ENCODE results near the gene PYGO1. TPM values are rescaled to one million over a fixed set of nuclear protein-coding genes. Genes with fewer than 3 reads are reported as not detected.

The PYGO1 gene
- polyA plus RNA-seq, 3 donors, result 13.5 to 16.0 (median 15.5) TPM

DNA sequence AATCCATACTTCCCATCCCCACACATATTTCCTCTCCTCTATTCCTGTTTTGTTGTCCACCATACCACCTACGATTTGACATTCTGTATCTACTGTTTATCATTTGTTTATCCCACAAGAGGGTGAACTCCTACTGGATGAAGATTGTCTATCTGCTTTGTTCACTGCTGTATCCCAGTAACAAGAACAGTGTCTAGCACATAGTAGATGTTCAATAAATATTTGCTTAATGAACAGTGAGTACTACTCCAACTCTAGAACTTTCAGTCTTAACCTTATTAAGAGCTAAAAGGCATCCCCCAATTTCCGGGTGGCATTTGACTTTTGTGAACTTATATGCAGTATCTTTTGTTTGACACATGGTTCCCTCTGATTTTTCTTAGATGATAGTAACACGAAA lies 1.3 kb downstream of the PYGO1 start:
- no peak for DNase-seq

DNA sequence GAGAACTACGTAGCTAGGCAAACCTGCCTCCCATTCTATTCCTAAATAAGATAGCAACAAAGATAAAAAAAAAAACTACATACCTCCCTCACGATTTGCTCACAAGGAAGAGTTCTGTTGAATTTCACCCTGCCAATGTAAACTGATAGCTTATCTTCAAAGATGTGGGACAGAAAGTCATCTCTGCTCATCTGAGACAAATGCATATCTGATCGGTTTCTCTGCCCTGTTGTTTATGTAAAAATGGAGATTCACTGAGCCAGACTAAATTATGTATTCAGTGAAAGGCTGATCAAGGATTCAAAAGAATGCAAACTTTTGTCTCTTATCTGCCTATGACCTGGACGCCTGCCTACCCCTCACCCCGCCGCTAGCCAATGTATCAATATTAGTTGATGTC lies 11.2 kb downstream of the PYGO1 start:
- DNase-seq, result no peak

- DNase-seq, result no peak
Measured at GRCh38 chr15:55574096-55574495, 14.0 kb downstream of the PYGO1 start.

GRCh38 chr15:55573224-55573623 lies 14.9 kb downstream of the PYGO1 start:
- DNase-seq, result no peak

DNA sequence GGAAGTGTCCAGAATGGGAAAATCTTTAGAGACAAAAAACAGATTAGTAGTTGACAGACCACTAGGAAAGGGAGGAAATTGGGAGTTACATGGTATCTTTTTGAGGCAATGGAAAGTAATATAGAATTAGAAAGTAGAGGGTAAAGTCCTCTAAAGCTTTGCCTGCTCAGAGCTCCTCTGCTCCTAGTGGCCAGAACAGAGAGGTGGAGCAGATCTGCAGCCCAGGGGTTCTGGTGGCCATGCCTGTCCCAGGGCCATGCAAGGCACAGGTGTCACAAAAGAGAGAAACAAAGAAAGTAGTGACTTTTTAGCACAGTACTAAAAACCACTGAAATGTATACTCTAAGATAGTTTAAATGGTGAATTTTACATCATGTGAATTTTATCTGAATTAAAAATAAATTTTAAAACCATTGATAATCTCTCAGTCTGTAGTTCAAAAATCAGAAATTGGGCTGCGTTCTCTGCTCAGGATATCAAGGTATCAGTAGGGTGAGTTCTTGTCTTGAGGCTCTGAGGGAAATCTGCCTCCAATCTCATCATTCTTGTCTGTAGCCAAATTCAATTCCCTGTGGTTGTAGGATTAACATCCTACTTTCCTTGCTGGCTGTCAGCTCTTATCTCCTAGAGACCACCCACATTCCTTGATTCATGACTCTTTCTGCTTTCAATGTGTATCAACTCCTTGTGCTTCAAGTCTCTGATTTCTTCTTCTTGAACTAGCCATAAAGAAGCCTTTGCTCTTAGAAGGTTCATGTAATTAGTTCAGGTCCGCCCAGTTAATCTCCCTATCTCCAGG lies 23.6 kb downstream of the PYGO1 start:
- DNase-seq, result no peak

- no peak for DNase-seq
Measured at GRCh38 chr15:55562601-55563000, 25.5 kb downstream of the PYGO1 start.

GRCh38 chr15:55555089-55555488 lies 33.1 kb downstream of the PYGO1 start:
- no peak for DNase-seq

DNA sequence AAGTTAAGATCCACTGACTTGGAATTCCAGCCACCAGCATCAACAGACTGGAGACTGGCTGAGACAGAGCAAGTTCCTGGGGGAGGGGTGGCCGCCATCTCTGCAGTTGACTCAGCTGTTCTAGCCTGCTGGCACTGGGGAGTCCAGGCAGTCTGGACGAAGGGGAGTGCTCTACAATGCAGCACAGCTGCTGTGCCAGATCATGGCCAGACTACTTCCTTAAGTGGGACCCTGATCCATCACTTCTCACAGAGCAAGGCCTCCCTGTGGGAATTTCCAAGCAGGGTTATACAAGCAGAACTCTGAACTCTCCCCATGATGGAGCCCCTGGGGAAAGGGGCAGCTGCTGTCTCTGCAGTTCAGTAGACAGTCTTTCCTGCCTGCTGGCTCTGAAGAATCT lies 35.2 kb downstream of the PYGO1 start:
- no peak for DNase-seq

DNA sequence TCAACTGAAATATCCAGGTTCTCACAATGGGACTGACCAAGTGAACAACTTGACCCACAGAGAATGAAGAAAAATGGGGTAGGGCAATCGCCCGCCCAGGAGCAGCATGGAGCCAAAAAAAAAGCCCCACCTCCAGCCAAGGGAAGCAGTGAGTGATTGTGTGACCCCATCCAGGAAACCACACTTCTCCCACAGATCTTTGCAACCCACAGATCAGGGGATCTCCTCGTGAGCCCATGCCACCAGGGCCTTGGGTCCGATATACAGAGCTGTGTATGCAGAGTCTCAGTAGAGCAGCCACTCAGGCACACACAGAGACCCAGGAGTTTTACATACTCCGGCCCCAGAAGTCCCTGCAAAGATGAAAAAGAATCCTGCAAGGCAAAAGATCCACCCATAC lies 35.7 kb downstream of the PYGO1 start:
- no peak for DNase-seq

GRCh38 chr15:55549305-55549704 lies 38.8 kb downstream of the PYGO1 start:
- DNase-seq, result no peak

DNA sequence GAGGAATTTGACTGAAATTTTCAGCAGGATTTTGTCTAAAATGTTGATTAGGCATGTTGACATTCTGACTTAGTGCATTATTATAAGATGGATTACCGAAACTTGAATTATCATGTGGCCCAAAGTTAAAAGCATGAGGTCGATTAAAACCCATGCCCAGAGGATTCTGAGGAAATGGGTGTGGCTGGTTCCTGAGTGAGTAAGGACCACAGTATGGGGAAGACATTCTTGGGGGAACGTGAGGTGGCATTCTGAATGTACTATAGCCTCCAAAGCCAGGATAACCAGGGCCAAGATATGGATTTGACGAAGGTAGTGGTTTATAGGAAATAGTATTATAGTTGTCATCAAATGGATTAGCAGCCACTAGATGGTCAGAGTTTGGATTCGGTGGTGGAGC lies 41.4 kb downstream of the PYGO1 start:
- no peak for DNase-seq

DNA sequence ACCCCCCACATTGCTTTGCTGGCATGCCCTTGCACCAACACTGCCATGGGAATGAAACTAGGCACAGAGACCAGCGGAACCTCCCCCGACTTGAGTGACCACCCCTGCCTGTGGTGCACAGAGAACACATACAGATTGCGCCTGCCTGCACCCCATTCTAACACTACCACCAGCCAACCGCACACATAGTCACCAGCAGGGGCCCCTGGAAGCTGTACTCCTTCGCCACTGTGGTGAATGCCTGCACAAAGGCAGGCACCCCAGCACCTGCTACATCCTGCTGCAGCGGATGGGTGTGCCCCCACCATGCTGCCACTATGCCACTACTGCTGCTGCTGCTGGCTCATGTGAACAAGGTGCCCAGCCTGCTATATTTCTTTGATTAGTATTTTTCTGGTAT lies 52.7 kb downstream of the PYGO1 start:
- no peak for DNase-seq

DNA sequence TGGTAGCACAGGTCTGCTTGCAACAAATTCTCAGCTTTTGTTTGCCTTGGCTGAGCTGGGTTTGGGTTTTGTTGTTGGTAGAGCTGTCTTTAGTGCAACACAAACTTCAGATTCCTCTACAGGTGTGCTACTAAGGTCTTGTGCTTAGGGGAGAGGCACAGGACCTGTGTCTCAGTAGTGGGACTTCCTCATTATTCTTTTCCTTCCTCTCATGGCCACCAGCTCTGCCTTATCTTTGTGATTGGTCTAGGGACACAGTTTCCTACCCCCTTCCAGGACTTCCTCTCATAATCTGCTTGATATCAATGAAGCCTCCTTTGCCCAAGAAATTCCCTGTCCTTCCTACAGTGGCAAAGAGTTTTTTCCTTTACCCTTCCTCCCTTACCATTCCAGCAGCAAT lies 55.2 kb downstream of the PYGO1 start:
- DNase-seq, result no peak

DNA sequence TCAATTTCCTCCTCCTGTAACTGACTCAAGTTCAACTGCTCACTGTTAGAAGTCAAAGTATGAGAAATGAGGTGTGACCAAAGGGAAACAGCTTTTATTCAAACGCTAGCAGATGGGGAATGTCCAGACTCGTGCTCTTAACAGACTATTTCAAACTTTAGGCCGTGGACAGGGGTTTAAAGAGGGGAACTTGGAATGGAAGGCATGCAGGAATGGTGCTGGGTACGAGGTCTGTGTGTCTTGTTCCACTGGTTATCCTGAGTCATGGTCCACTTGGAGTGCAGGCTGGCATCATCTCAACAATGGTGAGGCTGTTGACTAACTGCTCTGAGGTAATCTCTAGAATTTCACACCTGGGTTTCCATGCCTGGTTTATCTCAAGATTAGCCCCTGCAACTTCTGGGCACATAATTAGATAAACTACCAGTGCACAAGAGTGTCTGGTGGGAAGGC lies 57.3 kb downstream of the PYGO1 start:
- DNase-seq, result peak; percentile 11

DNA sequence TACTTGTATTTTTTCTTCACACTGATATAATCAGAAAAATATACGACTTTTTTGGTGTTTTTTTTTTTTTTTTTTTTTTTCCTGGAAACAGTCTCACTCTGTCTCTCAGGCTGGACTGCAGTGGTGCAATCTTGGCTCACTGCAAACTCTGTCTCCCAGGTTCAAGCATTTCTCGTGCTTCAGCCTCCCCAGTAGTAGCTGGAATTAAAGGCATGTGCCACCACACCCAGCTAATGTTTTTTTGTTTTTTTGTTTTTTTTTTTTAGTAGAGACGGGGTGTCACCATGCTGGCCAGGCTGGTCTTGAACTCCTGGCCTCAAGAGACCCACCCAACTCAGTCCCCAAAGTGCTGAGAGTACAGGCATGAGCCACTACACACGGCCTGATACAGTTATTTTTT lies 59.3 kb downstream of the PYGO1 start:
- DNase-seq, result no peak

- no peak for DNase-seq
Measured at GRCh38 chr15:55527150-55527549, 61.0 kb downstream of the PYGO1 start.

- DNase-seq, result no peak
Measured at GRCh38 chr15:55526559-55527036, 61.5 kb downstream of the PYGO1 start.

GRCh38 chr15:55522742-55523450 lies 65.2 kb downstream of the PYGO1 start:
- no peak for DNase-seq

GRCh38 chr15:55518641-55519040 lies 69.5 kb downstream of the PYGO1 start:
- DNase-seq, result no peak

GRCh38 chr15:55518009-55518408 lies 70.1 kb downstream of the PYGO1 start:
- DNase-seq, result no peak

GRCh38 chr15:55515991-55516776 lies 72.0 kb downstream of the PYGO1 start:
- no peak for DNase-seq

DNA sequence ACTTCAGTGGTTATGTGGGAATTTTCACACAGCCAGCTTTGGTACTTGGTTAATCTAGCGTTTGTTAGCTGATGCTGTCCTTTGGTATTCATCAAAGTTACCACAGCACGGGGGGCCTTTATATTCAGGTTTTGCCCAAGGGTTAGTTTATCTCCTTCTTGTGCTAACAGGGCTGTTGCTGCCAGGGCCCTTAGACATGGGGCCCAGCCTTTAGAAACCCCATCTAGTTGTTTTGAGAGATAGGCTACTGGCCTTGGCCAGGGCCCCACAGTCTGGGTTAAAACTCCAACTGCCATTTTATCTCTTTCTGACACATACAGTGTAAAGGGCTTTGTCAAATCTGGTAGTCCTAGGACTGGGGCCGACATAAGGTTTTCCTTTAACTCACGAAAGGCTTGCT lies 72.7 kb downstream of the PYGO1 start:
- no peak for DNase-seq
